SK-N-SH (cell line): ENCODE data around the gene C1QTNF9. TPM values are rescaled to one million over a fixed set of nuclear protein-coding genes. Genes with fewer than 3 reads are reported as not detected.

ENCODE experiments used
- CTCF ChIA-PET: fragments of 300-600, 350-600 bp; formaldehyde crosslinking; extraction: SDS; loops from one replicate; lab custom pipeline; 2021; lab: Yijun Ruan, JAX
- POLR2A ChIA-PET: fragments of 350-600 bp; sonication (Branson Sonifier 250); formaldehyde crosslinking; extraction: SDS; loops from one replicate; lab custom pipeline; 2020; ENCODE audit warnings: antibody characterized with exemption, inconsistent platforms; lab: Yijun Ruan, JAX
- DNase-seq: peaks from one replicate; pipeline ENCODE4 v3.0.0; 2012
- H2AFZ ChIP-seq: fragments of 200-600 bp; sonication (generic); 2 replicates; pipeline ENCODE4 v1.8.1; 2016; ENCODE audit warnings: antibody characterized with exemption, mild to moderate bottlenecking, low read depth
- H3F3A ChIP-seq: fragments of 200-600 bp; sonication (generic); replicated peaks from 2 replicates; pipeline ENCODE3; 2016; ENCODE audit warnings: antibody characterized with exemption, mild to moderate bottlenecking; ENCODE audit not compliant: insufficient read depth
- H3K27ac ChIP-seq, 2 experiments: fragments of 200-500 bp in 1 of 2; fragments of 200-600 bp in 1 of 2; sonication (Bioruptor generic) in 1 of 2; sonication (generic), shearing (Covaris generic) in 1 of 2; 2 replicates each; pipeline versions ENCODE4 v1.5.1 to v1.6.1; 2014 to 2016; ENCODE audit warnings: low read depth in 2 of 2, inconsistent platforms in 1 of 2, low read length in 1 of 2, mild to moderate bottlenecking in 1 of 2, mixed read lengths in 1 of 2
- H3K27me3 ChIP-seq: fragments of 200-600 bp; sonication (generic), shearing (Covaris generic); 2 replicates; pipeline ENCODE4 v1.6.1; 2016; ENCODE audit warnings: mixed run types; ENCODE audit not compliant: insufficient read depth
- H3K36me3 ChIP-seq, 2 experiments: fragments of 200-500 bp in 1 of 2; fragments of 200-600 bp in 1 of 2; sonication (Bioruptor generic) in 1 of 2; sonication (generic) in 1 of 2; replicated peaks in 1 of 2; 2 replicates each; pipeline versions ENCODE3 to v1.5.1; 2014 to 2016; ENCODE audit warnings: low read length in 1 of 2, mild to moderate bottlenecking in 1 of 2; ENCODE audit not compliant: insufficient read depth in 2 of 2, control insufficient read depth in 1 of 2
- H3K4me1 ChIP-seq, 2 experiments: fragments of 200-500 bp in 1 of 2; fragments of 200-600 bp in 1 of 2; sonication (Bioruptor generic) in 1 of 2; sonication (generic), shearing (Covaris generic) in 1 of 2; 2 replicates each; pipeline versions ENCODE4 v1.5.1 to v1.6.1; 2014 to 2016; ENCODE audit warnings: low read depth in 1 of 2, low read length in 1 of 2, mixed run types in 1 of 2; ENCODE audit not compliant: insufficient read depth in 2 of 2, control insufficient read depth in 1 of 2
- H3K4me2 ChIP-seq: fragments of 200-600 bp; sonication (generic), shearing (Covaris generic); 2 replicates; pipeline ENCODE4 v1.6.1; 2017; ENCODE audit warnings: mixed run types
- H3K4me3 ChIP-seq, 2 experiments: fragments of 200-500 bp in 1 of 2; fragments of 200-600 bp in 1 of 2; sonication (Bioruptor generic) in 1 of 2; sonication (generic), shearing (Covaris generic) in 1 of 2; 2 replicates each; pipeline versions ENCODE4 v1.5.1 to v1.8.1; 2014 to 2016; ENCODE audit warnings: low read depth in 2 of 2, inconsistent platforms in 1 of 2, low read length in 1 of 2, mild to moderate bottlenecking in 1 of 2, mixed read lengths in 1 of 2, moderate library complexity in 1 of 2
- H3K79me2 ChIP-seq: fragments of 200-600 bp; sonication (generic); 2 replicates; pipeline ENCODE4 v1.8.1; 2017; ENCODE audit warnings: mild to moderate bottlenecking; ENCODE audit not compliant: insufficient read depth
- H3K9ac ChIP-seq: fragments of 200-600 bp; sonication (generic); 2 replicates; pipeline ENCODE4 v1.6.1; 2017; ENCODE audit warnings: mixed run types
- H3K9me2 ChIP-seq: fragments of 200-600 bp; sonication (generic); 2 replicates; pipeline ENCODE4 v1.6.1; 2017; ENCODE audit warnings: mixed run types
- H3K9me3 ChIP-seq: fragments of 200-600 bp; sonication (generic); 2 replicates; pipeline ENCODE4 v1.6.1; 2017; ENCODE audit warnings: mixed run types, mild to moderate bottlenecking, moderate library complexity
- H4K20me1 ChIP-seq: fragments of 200-600 bp; sonication (generic); 2 replicates; pipeline ENCODE4 v1.6.1; 2017; ENCODE audit warnings: mild to moderate bottlenecking, mixed run types; ENCODE audit not compliant: insufficient read depth
- EP300 ChIP-seq, 2 experiments: IDR thresholded peaks; 2 replicates each; pipeline versions ENCODE4 v1.4.0 to v1.6.1; 2012; ENCODE audit warnings: borderline replicate concordance in 1 of 2, low read depth in 1 of 2, low read length in 1 of 2
- EZH2phosphoT487 ChIP-seq: fragments of 200-600 bp; sonication (generic); IDR thresholded peaks from 2 replicates; pipeline ENCODE4 v1.6.1; 2017; ENCODE audit warnings: low read depth, mixed run types, mild to moderate bottlenecking, antibody characterized with exemption, moderate library complexity, borderline replicate concordance
- GATA2 ChIP-seq: sonication (generic); formaldehyde crosslinking; IDR thresholded peaks from 2 replicates; pipeline ENCODE4 v1.5.0; 2020; ENCODE audit warnings: mild to moderate bottlenecking, missing genetic modification reagents
- MXI1 ChIP-seq: IDR thresholded peaks from 2 replicates; pipeline ENCODE4 v1.6.1; 2012; ENCODE audit warnings: mild to moderate bottlenecking, low read depth, low read length, improper control_type of control experiment
- POLR2AphosphoS5 ChIP-seq: IDR thresholded peaks from 2 replicates; pipeline ENCODE4 v1.6.1; 2012; ENCODE audit warnings: low read depth, low read length
- RCOR1 ChIP-seq: fragments of 150-350 bp; IDR thresholded peaks from 2 replicates; pipeline ENCODE4 v1.6.1; 2017; ENCODE audit warnings: antibody characterized with exemption, low read length
- RFX5 ChIP-seq: IDR thresholded peaks from 2 replicates; pipeline ENCODE4 v1.6.1; 2012; ENCODE audit warnings: mild to moderate bottlenecking, improper control_type of control experiment, low read length
- TCF12 ChIP-seq: IDR thresholded peaks from 2 replicates; pipeline ENCODE4 v1.4.0; 2012
- TEAD4 ChIP-seq: IDR thresholded peaks from 2 replicates; pipeline ENCODE4 v1.4.0; 2012; ENCODE audit warnings: mild to moderate bottlenecking, borderline replicate concordance; ENCODE audit not compliant: insufficient read depth
- WGBS: methylation state at CpG from one replicate; pipeline ENCODE4 v1.1.6; 2017; ENCODE audit warnings: low lambda C conversion rate; 5-methylcytosine and 5-hydroxymethylcytosine counted together
- polyA plus RNA-seq, 3 experiments: library from polyadenylated mRNA; depleted of rRNA; stranded (reverse); fragments of >200 nt; gene quantifications; 2 replicates each; pipeline ENCODE4 v1.2.3, GENCODE V29; 2012
- TF ChIP-seq, protein P1 (sequence below): fragments of 150-350 bp; IDR thresholded peaks from 2 replicates; pipeline ENCODE4 v1.6.1; 2016; ENCODE audit warnings: mild to moderate bottlenecking, low read depth, low read length

The C1QTNF9 gene
- polyA plus RNA-seq, 1 of the 3 experiments (the other 2 are of a cell fraction), result not detected

GRCh38 chr13:24287748-24288287 is 21.6 kb upstream of the C1QTNF9 start:
- peaks cover 3 to 7% of the 10 kb centered on the region in 2 experiments for H3K36me3 ChIP-seq
- no peak overlapping the region for H3K9ac ChIP-seq
- H3F3A ChIP-seq, result no peaks in the 10 kb centered on the region
- peak; percentile 70 for DNase-seq
- H2AFZ ChIP-seq, result no peak overlapping the region
- H3K4me3 ChIP-seq, result no peak overlapping the region
- no peaks in the 10 kb centered on the region for H3K27me3 ChIP-seq
- POLR2A ChIA-PET, result interaction anchor here (0.5 to 0.6 kb wide), 2 partner anchors 17 to 340 kb away, joined by 3 read pairs; no protein-coding TSS in a partner anchor
- peak; percentile 25; the same call in 1 of the 2 replicates for TF ChIP-seq MXI1
- TF ChIP-seq, protein P1, sequence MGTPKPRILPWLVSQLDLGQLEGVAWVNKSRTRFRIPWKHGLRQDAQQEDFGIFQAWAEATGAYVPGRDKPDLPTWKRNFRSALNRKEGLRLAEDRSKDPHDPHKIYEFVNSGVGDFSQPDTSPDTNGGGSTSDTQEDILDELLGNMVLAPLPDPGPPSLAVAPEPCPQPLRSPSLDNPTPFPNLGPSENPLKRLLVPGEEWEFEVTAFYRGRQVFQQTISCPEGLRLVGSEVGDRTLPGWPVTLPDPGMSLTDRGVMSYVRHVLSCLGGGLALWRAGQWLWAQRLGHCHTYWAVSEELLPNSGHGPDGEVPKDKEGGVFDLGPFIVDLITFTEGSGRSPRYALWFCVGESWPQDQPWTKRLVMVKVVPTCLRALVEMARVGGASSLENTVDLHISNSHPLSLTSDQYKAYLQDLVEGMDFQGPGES, result no peak
- no peak for TF ChIP-seq EP300 (IDR thresholded peaks at IDR 0.05; ENCODE audit: borderline replicate concordance in 1 of 2, low read depth in 1 of 2, low read length in 1 of 2)
- peak; percentile 72 for TF ChIP-seq GATA2 (CRISPR knock-in tag)
- 0 out of 2 replicates have a peak, but pooled peaks have one; percentile 13 for TF ChIP-seq RFX5
- TF ChIP-seq, all 33 proteins: peak for 3
- H3K27ac ChIP-seq, result no peak overlapping the region; a peak in 1 of 4 replicates
- peaks cover 0 to 6% of the 10 kb centered on the region in 2 experiments; a peak in 2 of 4 replicates for H3K4me1 ChIP-seq
- H3K4me2 ChIP-seq, result no peak overlapping the region
- H4K20me1 ChIP-seq, result no peaks in the 10 kb centered on the region
- no peaks in the 10 kb centered on the region for H3K9me2 ChIP-seq
- H3K9me3 ChIP-seq, result no peaks in the 10 kb centered on the region
- CTCF ChIA-PET, result interaction anchor here (0.6 to 1.5 kb wide), 2 partner anchors 16 to 19 kb away, joined by 3 to 4 read pairs; no protein-coding TSS in a partner anchor
- WGBS, result 82% methylated on average over 8 of the region's 8 CpGs
- no peaks in the 10 kb centered on the region for H3K79me2 ChIP-seq

GRCh38 chr13:24288870-24289269 is 20.5 kb upstream of the C1QTNF9 start:
- DNase-seq, result no peak
- Histone ChIP-seq H3K4me3 (no peak overlapping the region), H3K9ac (no peak overlapping the region), H3K4me2 (no peak overlapping the region), H3K27ac (no peak overlapping the region), H3K36me3 (peaks cover 3 to 7% of the 10 kb centered on the region in 2 experiments), H3K4me1 (peaks cover 0 to 10% of the 10 kb centered on the region in 2 experiments; a peak in 2 of 4 replicates), H2AFZ (no peak overlapping the region), H3F3A (no peaks in the 10 kb centered on the region), H4K20me1 (no peaks in the 10 kb centered on the region), H3K9me3 (no peaks in the 10 kb centered on the region), H3K79me2 (no peaks in the 10 kb centered on the region), H3K9me2 (no peaks in the 10 kb centered on the region), H3K27me3 (no peaks in the 10 kb centered on the region)
- ChIA-PET POLR2A (no interaction called here), CTCF (interaction anchor here (0.8 kb wide), 1 partner anchor 70 kb away, joined by 3 read pairs; no protein-coding TSS in a partner anchor)
- TF ChIP-seq TEAD4 (no peak), POLR2AphosphoS5 (no peak), TCF12 (0 out of 2 replicates have a peak, but pooled peaks have one; percentile 8), RCOR1 (no peak), EZH2phosphoT487 (no peak)
- WGBS, result 87% methylated on average over 5 of the region's 5 CpGs
